ENCODE data around the gene CTNNA2.

DNA sequence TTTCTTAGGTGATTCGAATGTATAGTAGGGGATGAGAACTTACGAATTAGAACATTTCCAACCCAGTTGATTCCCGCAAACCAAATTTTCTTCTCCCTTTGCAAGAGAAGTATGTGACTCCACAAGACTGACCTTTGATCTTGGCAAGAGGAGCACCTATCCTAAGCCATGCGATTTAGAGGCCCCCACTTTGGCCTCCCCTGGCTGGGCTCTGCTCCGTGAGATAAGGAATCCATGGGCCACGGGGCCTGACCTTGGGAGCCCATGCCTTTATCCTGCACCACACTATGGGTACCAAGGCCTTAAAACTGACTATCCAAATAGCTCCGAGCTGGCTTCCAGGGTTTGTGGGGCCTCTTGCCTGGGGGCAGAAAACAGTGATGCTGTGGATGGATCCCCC lies 656.0 kb downstream of the CTNNA2 start:
- TF ChIP-seq, protein P1, sequence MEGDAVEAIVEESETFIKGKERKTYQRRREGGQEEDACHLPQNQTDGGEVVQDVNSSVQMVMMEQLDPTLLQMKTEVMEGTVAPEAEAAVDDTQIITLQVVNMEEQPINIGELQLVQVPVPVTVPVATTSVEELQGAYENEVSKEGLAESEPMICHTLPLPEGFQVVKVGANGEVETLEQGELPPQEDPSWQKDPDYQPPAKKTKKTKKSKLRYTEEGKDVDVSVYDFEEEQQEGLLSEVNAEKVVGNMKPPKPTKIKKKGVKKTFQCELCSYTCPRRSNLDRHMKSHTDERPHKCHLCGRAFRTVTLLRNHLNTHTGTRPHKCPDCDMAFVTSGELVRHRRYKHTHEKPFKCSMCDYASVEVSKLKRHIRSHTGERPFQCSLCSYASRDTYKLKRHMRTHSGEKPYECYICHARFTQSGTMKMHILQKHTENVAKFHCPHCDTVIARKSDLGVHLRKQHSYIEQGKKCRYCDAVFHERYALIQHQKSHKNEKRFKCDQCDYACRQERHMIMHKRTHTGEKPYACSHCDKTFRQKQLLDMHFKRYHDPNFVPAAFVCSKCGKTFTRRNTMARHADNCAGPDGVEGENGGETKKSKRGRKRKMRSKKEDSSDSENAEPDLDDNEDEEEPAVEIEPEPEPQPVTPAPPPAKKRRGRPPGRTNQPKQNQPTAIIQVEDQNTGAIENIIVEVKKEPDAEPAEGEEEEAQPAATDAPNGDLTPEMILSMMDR (IDR thresholded peaks at IDR 0.05): no peak
- no peak for TF ChIP-seq POLR2A (IDR thresholded peaks at IDR 0.05)
